IMR-90 (cell line): Measurements from ENCODE around the gene TOMM40L. TPM values are rescaled to one million over a fixed set of nuclear protein-coding genes. Genes with fewer than 3 reads are reported as not detected.

Experiments used
- ATAC-seq: fragments of 200-7000 bp; cut with Tn5 transposase; 2 replicates; pipeline ENCODE4 v1.9.1; 2020; ENCODE audit warnings: low read depth, mild to moderate bottlenecking, moderate library complexity
- BruUV-seq: library from RNA; stranded (reverse); fragments of 400-500 nt; replicated peaks from 2 replicates; lab custom pipeline; 2021; lab: Mats Ljungman, UMichigan
- CTCF ChIA-PET: fragments of 300-600 bp; formaldehyde crosslinking; extraction: SDS; loops from one replicate; lab custom pipeline; 2021; ENCODE audit warnings: antibody characterized with exemption; lab: Yijun Ruan, JAX
- POLR2A ChIA-PET: fragments of 300-600 bp; sonication (Branson Sonifier 250); formaldehyde crosslinking; loops from one replicate; lab custom pipeline; 2022; ENCODE audit warnings: antibody characterized with exemption; ENCODE audit not compliant: unreplicated experiment; lab: Charles Lee
- DNase-seq: peaks from one replicate; pipeline ENCODE4 v3.0.0; 2013
- H2AFZ ChIP-seq: replicated peaks from 2 replicates; pipeline ENCODE3; 2013; ENCODE audit warnings: low read length, mild to moderate bottlenecking; ENCODE audit not compliant: poor library complexity
- H2AK5ac ChIP-seq: 2 replicates; pipeline ENCODE4 v1.6.1; 2013; ENCODE audit warnings: low read depth, low read length, inconsistent platforms
- H2AK9ac ChIP-seq: replicated peaks from 2 replicates; pipeline ENCODE3; 2013; ENCODE audit warnings: mild to moderate bottlenecking, low read depth, low read length, moderate library complexity; ENCODE audit not compliant: poor library complexity
- H2BK120ac ChIP-seq: 2 replicates; pipeline ENCODE4 v1.6.1; 2013; ENCODE audit warnings: low read depth, low read length, inconsistent platforms
- H2BK15ac ChIP-seq: 3 replicates; pipeline ENCODE4 v1.6.1; 2013; ENCODE audit warnings: low read depth, low read length, inconsistent platforms
- H2BK20ac ChIP-seq: 2 replicates; pipeline ENCODE4 v1.6.1; 2013; ENCODE audit warnings: low read depth, mild to moderate bottlenecking, inconsistent platforms, low read length, moderate library complexity
- H2BK5ac ChIP-seq: 2 replicates; pipeline ENCODE4 v1.6.1; 2013; ENCODE audit warnings: mild to moderate bottlenecking, low read depth, low read length, inconsistent platforms; ENCODE audit not compliant: poor library complexity, severe bottlenecking
- H3K14ac ChIP-seq: replicated peaks from 2 replicates; pipeline ENCODE4 v1.6.1; 2013; ENCODE audit warnings: low read depth, low read length, inconsistent platforms
- H3K18ac ChIP-seq: 2 replicates; pipeline ENCODE4 v1.6.1; 2013; ENCODE audit warnings: low read depth, low read length, control low read depth
- H3K23ac ChIP-seq: 2 replicates; pipeline ENCODE4 v1.6.1; 2013; ENCODE audit warnings: low read depth, low read length, inconsistent platforms
- H3K27ac ChIP-seq: 2 replicates; pipeline ENCODE4 v1.5.1; 2013; ENCODE audit warnings: mild to moderate bottlenecking, control low read depth, low read length; ENCODE audit not compliant: insufficient read depth
- H3K27me3 ChIP-seq: 2 replicates; pipeline ENCODE4 v1.6.1; 2013; ENCODE audit warnings: low read length; ENCODE audit not compliant: control insufficient read depth, insufficient read depth
- H3K36me3 ChIP-seq: 2 replicates; pipeline ENCODE4 v1.6.1; 2013; ENCODE audit warnings: low read length, mixed read lengths; ENCODE audit not compliant: control insufficient read depth, insufficient read depth
- H3K4ac ChIP-seq: 2 replicates; pipeline ENCODE4 v1.6.1; 2013; ENCODE audit warnings: low read depth, low read length, inconsistent platforms
- H3K4me1 ChIP-seq: 2 replicates; pipeline ENCODE4 v1.6.1; 2013; ENCODE audit warnings: low read length, mixed read lengths; ENCODE audit not compliant: control insufficient read depth, insufficient read depth
- H3K4me2 ChIP-seq: 2 replicates; pipeline ENCODE4 v1.6.1; 2013; ENCODE audit warnings: low read depth, mild to moderate bottlenecking, control low read depth, low read length, moderate library complexity
- H3K4me3 ChIP-seq: 2 replicates; pipeline ENCODE4 v1.5.1; 2013; ENCODE audit warnings: low read depth, mild to moderate bottlenecking, control low read depth, low read length, moderate library complexity; ENCODE audit not compliant: insufficient read depth
- H3K56ac ChIP-seq: 2 replicates; pipeline ENCODE4 v1.6.1; 2013; ENCODE audit warnings: low read length, inconsistent platforms; ENCODE audit not compliant: insufficient read depth; ENCODE audit errors: extremely low read depth
- H3K79me1 ChIP-seq, 2 experiments: 2 replicates each; pipeline ENCODE4 v1.6.1; 2013; ENCODE audit warnings: low read length in 2 of 2, inconsistent platforms in 1 of 2, low read depth in 1 of 2
- H3K9ac ChIP-seq: 2 replicates; pipeline ENCODE4 v1.6.1; 2013; ENCODE audit warnings: low read depth, low read length, control low read depth
- H3K9me1 ChIP-seq: 2 replicates; pipeline ENCODE4 v1.6.1; 2013; ENCODE audit warnings: low read length, inconsistent platforms; ENCODE audit not compliant: insufficient read depth
- H3K9me3 ChIP-seq: 2 replicates; pipeline ENCODE4 v1.6.1; 2013; ENCODE audit warnings: low read length; ENCODE audit not compliant: control insufficient read depth, insufficient read depth
- H4K20me1 ChIP-seq: 2 replicates; pipeline ENCODE4 v1.6.1; 2013; ENCODE audit warnings: low read length, inconsistent platforms; ENCODE audit not compliant: insufficient read depth
- H4K5ac ChIP-seq: 2 replicates; pipeline ENCODE4 v1.6.1; 2013; ENCODE audit warnings: mild to moderate bottlenecking, low read depth, low read length, control low read depth
- H4K8ac ChIP-seq, 2 experiments: 2 replicates each; pipeline ENCODE4 v1.6.1; 2013; ENCODE audit warnings: low read depth in 2 of 2, low read length in 2 of 2, control low read depth in 1 of 2, inconsistent platforms in 1 of 2
- H4K91ac ChIP-seq: 2 replicates; pipeline ENCODE4 v1.6.1; 2013; ENCODE audit warnings: low read depth, low read length, inconsistent platforms; ENCODE audit not compliant: insufficient read depth
- CEBPB ChIP-seq: IDR thresholded peaks from 2 replicates; pipeline ENCODE4 v1.6.1; 2012; ENCODE audit warnings: low read depth, low read length, improper control_type of control experiment
- MXI1 ChIP-seq: IDR thresholded peaks from 2 replicates; pipeline ENCODE4 v1.6.1; 2012; ENCODE audit warnings: low read depth, mild to moderate bottlenecking, low read length, moderate library complexity, borderline replicate concordance
- WGBS, 2 experiments: methylation state at CpG; one replicate each; pipeline versions ENCODE4 v1.1.5 to v1.1.7; 2013; ENCODE audit warnings: missing lambda C conversion rate in 2 of 2; ENCODE audit not compliant: insufficient read length in 1 of 2; ENCODE audit errors: extremely low coverage in 2 of 2; 5-methylcytosine and 5-hydroxymethylcytosine counted together
- dilution Hi-C: fragments of 300-500 bp; cut with HindIII; formaldehyde crosslinking; loops from one replicate; pipeline ENCODE4 v1.14.3; 2018; ENCODE audit warnings: low sequenced_read_pairs; ENCODE audit not compliant: unreplicated experiment
- in situ Hi-C: fragments of 300-500 bp; cut with MboI; formaldehyde crosslinking; loops from 3 replicates; pipeline ENCODE4 v1.14.3; 2019; ENCODE audit warnings: low sequenced_read_pairs, inconsistent platforms, mixed read lengths
- intact Hi-C: fragments of 100-400 bp; cut with micrococcal nuclease; formaldehyde crosslinking; loops from 2 replicates; pipeline ENCODE4 v1.10.0; 2022
- polyA plus RNA-seq, 3 experiments: library from polyadenylated mRNA; depleted of rRNA; stranded (reverse); fragments of >200 nt; gene quantifications; 2 replicates each; pipeline ENCODE4 v1.2.3, GENCODE V29; 2012; ENCODE audit warnings: low replicate concordance in 1 of 3
- total RNA-seq: library from RNA; depleted of rRNA; stranded (reverse); fragments of >200 nt; gene quantifications from 2 replicates; pipeline ENCODE4 v1.2.3, GENCODE V29; 2012
- TF ChIP-seq, protein P1 (sequence below): fragments of 150-350 bp; IDR thresholded peaks from 2 replicates; pipeline ENCODE4 v1.6.1; 2017; ENCODE audit warnings: mild to moderate bottlenecking, antibody characterized with exemption, low read length, low read depth

Gene TOMM40L
- total and polyA plus RNA-seq, 2 of the 4 experiments (the other 2 are of a cell fraction), result 7.7 to 12.5 TPM

DNA sequence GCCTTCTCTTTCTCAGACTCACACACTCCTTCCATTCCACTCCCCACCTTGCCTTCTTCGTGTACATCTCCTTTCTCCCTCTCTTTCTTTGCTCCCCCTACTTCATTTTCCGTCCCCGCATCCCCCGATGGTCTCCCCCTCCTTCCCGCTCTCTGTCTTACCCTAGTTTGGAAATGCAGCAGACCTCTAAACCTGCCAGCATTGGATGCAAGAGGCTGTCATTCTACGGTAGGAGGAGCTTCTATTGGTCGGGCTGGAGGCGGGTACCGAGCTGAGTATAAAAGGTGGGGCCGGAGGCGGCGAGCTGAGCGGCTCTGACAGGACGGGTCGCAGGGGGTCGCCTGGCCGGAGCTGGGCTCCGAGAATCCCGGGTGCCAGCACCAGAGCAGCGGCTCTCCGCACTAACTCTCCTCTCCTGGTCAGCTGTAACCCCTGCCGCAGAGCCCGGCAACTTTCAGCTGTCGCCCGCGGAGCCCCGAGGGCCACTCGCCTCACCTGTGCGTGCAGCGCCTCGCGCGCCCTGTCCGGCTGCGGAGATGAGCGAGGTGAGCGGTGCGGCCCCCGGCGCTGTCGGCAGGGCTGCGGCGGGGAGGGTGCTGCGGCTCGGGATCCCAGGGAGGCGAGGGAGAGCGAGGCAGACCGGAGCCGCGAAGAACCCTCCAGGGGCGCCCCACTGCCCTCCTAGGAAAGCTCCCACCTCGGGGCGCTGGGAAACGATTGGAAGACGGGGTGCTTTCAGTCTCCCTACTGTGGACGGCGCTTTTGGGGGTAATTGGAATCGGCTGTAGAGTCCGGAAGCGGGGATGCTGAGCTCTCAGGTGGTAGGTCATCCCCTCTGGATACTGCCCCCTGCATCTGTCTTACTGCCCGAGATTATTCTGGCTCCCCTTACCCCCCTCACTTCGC, 32.8 kb downstream of the TOMM40L start, which contains the start of gene PCP4L1 (continued):
- TF ChIP-seq CEBPB, result no peak

DNA sequence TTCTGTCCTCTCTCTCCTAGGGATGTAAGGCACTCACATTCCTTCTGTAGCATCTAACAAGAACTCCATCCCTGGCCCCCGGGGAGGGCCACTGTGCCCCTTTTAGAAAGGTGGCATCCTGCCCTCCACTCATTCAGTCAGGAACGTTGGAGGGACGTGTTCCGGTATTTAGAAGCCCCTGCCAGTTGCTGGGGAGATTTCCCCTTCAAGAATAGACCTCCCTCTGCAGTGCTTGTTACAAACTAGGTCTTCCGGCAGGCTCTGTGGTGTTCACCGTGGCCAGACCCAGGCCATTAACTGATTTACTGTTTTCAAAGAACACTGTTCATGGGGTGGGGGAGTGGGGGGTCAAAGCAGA, 33.5 kb downstream of the TOMM40L start:
- no peak overlapping the region for H3K18ac ChIP-seq
- CTCF ChIA-PET, result no interaction called here
- no peak overlapping the region for H4K5ac ChIP-seq
- H3K4me2 ChIP-seq, result no peak overlapping the region
- in situ Hi-C loops (no loop called here), intact Hi-C loops (no loop called here), dilution Hi-C loops (no loop called here)
- H2AK5ac ChIP-seq, result no peak overlapping the region
- no peak overlapping the region for H2AK9ac ChIP-seq
- ATAC-seq (no peak), DNase-seq (no peak)
- no peak overlapping the region for H3K4me3 ChIP-seq
- no peaks in the 10 kb centered on the region for H3K79me1 ChIP-seq
- no peak overlapping the region for H2BK5ac ChIP-seq
- peaks cover 36% of the 10 kb centered on the region for H3K27me3 ChIP-seq
- H3K14ac ChIP-seq, result no peak overlapping the region
- POLR2A ChIA-PET, result no interaction called here
- no peak overlapping the region for H2AFZ ChIP-seq
- no peaks in the 10 kb centered on the region for H3K4me1 ChIP-seq
- H3K36me3 ChIP-seq, result no peaks in the 10 kb centered on the region
- no peaks in the 10 kb centered on the region for H4K20me1 ChIP-seq
- H3K9me3 ChIP-seq, result peaks cover 11% of the 10 kb centered on the region
- H3K56ac ChIP-seq, result no peak overlapping the region
- TF ChIP-seq, protein P1, sequence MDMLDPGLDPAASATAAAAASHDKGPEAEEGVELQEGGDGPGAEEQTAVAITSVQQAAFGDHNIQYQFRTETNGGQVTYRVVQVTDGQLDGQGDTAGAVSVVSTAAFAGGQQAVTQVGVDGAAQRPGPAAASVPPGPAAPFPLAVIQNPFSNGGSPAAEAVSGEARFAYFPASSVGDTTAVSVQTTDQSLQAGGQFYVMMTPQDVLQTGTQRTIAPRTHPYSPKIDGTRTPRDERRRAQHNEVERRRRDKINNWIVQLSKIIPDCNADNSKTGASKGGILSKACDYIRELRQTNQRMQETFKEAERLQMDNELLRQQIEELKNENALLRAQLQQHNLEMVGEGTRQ, result no peak
- no peak for TF ChIP-seq MXI1
- no peak overlapping the region for H2BK20ac ChIP-seq
- H3K27ac ChIP-seq, result no peak overlapping the region
- no TSS peak for BruUV-seq
- no peak overlapping the region for H3K9ac ChIP-seq
- no peak overlapping the region for H4K91ac ChIP-seq
- no peak overlapping the region for H4K8ac ChIP-seq
- no peak overlapping the region for H2BK15ac ChIP-seq
- no peak overlapping the region for H3K4ac ChIP-seq
- H3K9me1 ChIP-seq, result no peaks in the 10 kb centered on the region
- no CpG with 5 or more reads among the region's 6 CpGs for WGBS, 2 experiments
- no peak overlapping the region for H2BK120ac ChIP-seq
- H3K23ac ChIP-seq, result no peak overlapping the region
